Measurements from ENCODE around the gene NALCN.

Gene NALCN

DNA sequence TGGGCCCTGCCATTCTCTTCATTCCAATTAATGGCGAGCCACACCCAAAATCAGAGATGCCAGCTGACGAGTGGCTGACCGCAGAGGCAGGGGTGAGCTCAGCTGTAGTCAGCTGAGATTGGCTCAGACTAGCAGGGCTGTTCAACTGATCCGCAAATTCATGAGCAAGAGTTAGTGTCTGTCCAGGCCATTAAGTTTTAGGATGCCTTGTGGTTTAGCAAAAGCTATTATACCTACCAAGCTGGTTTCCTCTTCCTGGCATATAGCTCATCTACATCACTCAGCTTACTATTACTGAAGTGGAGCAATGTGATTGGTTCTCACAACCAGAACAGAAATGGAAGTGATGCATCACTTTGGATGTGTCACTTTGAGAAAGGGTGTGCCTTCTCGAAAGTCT, 148.7 kb downstream of the NALCN start:
- DNase-seq: no peak

DNA sequence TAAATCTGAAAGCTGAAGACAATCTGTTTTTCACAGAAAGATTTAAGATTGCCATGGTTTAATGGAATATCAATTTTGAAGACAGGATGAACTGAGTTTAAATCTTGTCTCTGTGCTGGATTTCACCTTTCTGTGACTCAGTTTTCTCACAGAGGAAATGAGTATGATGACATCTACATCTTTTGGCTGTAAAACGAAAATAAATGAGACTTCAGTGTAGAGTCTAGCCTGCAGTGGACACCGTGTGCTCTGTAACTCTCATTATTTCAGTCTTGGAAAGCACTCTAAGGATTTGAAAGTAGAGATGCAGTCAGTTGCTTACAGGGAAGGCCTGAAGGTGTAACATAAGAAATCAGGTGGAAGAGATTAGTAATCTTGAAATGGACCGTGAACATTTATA, 150.4 kb downstream of the NALCN start:
- no peak for DNase-seq

DNA sequence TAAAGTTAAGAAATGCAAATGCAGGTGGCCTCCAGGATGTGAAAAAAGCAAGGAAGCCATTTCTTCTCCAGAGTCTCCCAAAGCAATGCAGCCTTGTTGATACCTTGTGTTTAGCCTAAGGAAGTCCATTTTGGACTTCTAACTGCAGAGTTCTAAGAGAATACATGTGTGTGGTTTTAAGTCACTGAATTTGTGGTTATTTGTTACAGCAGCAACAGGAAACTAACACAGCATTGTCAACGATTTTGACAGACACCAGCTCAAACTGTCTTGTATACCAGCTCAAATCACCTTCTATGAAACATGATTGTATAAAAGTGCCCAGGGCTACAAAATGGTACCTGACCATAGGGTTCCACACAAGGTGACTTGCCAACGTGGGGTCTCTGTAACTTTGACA, 151.4 kb downstream of the NALCN start:
- no peak for DNase-seq

DNA sequence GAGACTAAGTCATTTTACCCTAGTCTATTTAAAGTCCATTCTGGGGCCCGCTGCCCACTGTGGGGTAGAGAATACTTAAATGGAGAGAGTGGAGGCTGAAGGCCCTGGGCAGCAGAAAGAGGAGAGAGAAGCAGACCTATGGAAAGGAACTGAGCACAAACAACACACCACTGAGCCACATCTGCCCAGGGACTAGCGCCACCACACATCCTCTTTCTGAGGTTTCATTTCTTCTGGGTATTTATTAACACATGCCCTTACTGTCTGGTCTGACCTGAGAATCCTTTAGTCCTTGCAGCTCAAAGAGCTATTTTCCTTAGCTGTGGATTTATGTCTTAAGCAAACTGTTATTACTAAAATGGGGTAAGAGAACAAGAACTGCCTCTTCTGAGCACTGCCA, 154.0 kb downstream of the NALCN start:
- no peak for DNase-seq

DNA sequence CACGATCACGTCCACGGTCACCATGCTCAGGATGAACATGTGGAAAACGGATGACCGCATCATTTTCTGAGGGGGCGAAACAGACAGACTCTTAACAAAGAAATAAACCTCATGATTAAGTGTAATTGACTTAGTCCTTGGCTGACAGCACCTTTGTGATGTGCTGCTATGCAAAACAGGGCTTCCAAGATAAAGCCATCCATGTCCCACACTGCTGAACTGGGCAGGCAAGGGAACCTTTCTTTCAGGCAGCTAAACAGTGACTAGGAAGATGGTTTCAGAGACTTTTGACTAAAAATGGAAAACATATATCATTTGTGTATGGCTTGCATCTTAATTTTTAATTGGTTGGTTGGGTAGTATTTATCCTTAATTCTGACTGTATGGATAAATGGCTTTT, 157.8 kb downstream of the NALCN start:
- DNase-seq: no peak

DNA sequence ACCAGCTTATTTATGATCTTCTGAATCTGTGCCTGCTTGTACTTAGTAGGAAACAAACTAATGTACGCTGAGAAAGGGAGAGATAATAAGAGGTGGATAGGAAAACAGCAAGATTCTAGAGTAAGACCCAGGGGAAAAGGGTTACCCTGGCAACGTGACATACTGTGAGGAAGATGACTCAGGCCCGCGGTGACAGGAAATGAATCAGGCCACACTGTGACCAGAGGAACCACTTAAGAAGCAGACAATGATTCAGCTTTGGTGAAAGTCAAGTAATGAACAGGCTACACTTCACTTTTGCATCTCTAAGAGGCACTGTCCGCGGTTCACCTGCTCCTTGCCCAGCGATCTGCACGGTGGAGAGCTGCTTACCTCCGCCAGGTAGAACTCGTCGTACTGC, 158.2 kb downstream of the NALCN start:
- DNase-seq: no peak

DNA sequence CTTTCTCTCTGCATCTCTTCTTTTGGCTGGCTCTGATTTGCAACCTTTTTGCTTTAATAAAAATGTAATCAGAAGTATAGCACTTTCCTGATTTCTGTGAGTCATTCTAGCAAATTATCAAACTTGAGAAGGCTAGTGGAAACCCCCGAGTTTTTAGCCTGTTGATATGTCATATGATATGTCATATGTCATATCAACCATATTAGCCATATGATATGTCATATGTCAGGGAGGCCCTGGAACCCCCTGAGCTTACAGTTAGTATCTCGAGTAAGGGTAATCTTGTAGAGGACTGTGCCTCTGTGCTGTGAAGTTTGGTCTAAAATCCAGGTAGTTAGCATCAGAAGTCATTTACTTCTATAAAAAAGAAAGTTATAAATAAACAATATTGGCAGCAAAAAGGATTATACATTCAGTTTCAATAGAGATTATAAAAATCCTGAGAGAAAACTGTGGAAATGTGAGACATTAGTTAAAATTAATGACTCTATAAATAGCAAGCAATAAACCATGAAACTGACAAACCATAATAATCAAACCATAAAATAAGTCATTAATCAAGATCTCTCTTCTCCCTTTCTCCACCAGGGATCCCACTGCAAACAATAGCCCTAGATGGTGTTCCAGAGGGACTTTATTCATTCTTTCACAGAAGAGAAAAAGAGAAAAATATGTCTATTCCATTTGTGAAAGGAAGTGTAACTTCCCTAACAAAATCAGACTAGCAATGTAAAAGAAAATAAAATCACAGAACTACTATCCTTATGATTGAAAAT, 167.4 kb downstream of the NALCN start:
- DNase-seq: no peak

DNA sequence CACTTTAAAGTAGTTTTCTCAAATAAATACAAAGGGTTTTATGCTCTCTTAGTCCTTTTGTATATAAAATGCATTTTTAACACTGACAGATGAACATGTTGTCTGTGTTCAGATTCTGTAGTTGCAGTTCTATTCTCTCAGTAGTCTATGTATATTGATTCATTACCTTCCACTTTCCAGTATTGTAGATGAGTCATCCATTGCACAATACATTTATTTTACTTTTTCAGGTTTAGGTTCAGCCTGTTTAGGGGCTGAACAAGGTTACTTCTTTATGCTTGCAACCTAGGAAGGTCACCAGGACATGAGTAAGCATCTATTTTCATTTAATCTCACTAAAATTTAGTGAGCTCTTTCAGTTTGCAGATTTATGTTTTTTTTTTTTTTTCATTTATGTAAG, 173.6 kb downstream of the NALCN start:
- no peak for DNase-seq

DNA sequence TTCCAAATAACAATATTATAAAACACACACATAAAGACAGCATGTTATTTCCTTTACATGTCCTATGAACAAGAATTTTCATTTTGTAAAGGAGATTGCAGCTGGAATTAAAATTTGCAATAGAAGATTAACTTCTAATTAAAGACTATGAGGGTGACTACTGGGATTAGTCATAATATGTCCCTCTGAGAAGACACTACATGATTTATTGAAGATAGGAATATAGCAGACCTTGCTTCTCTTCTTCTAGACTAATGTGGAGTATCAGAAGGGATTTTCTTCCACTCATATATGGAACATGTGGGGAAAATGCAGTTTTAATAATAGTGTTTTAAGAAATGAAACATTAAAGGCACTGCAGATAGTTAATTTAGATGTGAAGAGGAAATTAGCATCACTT, 177.8 kb downstream of the NALCN start:
- DNase-seq: no peak

DNA sequence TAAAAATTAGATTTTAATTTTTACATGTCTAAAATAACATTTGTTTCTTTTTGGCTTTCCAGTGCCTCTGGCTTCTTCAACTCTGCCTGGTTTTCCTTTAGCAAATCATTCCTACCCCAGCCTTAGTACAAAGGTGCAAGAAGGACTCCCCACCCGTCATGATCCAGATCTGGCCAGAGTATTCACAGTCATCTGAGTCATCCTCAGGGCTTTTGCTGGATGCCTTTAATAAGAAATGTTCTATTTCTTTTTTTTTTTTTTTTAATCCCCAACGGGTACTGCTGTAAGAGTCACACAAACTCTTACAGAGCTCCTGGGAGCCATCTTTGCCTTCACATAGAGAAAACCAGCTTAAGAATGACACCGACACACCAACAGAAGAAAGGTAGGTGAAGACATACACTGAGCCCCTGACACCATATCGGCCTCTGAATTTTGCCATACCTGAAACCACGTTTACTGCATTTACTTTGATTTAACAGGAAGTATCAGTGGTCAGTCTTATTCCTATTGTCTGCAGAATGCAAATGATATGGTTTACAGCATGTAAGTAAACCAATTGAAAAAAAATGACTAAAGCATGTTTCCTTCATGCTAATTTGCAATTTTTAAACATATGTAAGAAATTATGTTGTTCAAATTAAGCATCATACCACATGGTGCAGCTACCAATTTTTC, 184.4 kb downstream of the NALCN start:
- DNase-seq: no peak

DNA sequence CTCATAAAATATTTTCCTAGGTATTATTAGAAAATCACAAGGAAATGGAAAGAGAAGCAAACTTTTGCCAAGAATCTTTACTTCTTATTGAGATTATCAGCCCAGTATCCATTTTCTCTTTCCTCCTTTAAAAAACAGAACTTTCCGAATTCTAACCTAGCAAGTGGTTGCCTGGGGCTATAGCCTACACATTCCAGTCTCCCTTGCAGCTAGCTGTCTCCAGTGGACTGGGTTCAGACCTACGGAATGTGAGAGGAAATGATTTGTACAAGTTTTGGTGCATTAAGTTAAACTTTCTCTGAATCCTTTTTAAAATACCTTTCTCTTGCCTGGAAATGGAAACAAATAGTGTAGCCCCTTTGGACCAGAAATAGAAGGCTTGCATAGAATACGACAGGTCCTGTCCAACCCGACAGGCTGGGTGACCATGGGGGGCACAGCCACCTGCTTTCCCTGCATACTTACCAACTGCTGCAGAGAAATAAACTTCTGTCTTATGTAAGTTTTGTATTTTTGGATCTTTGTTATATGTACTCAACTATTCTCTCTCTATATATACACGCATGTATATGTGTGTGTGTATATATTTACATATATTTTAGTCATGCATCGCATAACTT, 185.9 kb downstream of the NALCN start:
- DNase-seq: no peak

DNA sequence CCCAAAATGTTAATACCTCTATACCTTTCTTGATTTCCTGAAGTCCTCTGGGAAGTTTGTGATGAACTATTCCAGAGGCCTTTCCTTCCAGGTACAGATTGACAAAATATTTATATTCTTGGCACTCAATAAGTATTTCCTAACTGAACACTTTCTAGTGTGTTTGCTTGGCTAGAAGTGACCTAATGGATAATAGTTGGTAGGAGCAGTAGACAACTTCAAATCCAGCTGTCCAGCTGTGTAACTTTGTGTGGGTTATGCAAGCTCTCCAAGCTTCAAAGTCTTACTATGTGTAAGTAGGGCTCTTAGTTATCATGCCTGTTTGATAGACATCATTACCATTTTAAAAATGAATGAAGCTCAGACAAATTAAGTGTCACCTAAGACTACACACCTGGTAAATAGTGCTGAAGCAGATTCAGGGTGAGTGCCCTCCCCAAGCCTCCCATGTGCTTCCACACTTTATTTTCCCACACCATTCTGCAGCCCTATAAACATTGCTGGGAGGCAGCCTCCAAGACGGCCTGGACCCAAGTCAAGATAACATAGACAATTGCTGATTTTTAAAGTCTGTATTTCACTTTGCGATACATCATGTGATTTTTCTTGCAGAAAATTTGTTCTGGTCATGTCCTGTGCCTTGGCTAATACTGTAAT, 196.6 kb downstream of the NALCN start:
- no peak for DNase-seq

DNA sequence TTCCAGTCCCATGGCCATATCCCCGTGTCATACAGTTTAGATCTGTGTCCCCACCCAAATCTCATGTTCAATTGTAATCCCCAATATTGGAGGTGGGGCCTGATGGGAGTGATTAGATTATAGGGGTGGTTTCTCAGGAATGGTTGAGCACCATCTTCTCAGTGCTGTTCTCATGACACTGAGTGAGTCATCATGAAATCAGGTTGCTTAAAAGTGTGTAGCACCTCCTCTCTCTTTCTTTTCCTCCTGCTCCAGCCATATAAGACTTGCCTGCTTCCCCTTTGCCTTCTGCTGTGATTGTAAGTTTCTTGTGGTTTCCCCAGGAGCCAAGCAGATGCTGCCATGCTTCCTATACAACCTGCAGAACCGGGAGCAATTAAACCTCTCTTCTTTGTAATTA, 197.8 kb downstream of the NALCN start:
- DNase-seq: no peak

DNA sequence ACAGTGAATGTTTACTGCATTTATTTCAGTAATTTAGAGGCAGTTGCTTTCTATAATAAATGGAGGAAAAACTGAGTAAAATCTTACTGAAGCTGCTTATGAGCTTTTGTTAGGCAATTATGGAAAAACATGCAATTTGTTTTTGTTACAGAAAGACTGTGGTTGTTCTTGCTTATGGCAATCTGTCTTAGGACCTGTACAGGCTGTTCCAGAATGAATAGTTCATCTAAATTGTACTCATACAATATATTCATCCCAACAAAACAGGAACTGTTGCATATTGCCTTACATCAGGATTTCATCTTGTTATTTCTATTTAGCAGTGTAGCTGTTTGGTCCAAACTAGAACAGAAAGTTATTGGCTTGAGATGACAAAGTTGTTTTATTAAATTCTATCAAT, 199.2 kb downstream of the NALCN start:
- DNase-seq: no peak

DNA sequence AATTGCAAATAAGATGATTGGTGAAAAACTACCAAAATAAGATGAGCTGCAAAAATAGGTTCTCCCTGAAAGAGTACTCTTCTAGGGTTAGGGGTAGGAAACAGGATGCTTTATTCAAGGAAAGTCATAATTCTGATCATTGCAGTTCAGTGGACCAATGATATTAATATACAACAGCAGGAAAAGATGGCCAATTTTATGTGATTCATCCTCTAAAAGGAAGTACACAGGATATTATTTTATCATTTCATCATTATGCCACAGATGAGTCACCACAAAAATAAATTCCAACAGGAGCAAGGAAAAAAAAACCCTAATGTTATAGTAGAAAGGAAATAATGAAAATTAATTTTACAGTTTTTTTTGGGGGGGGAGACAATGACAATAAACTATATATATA, 205.0 kb downstream of the NALCN start:
- no peak for DNase-seq

DNA sequence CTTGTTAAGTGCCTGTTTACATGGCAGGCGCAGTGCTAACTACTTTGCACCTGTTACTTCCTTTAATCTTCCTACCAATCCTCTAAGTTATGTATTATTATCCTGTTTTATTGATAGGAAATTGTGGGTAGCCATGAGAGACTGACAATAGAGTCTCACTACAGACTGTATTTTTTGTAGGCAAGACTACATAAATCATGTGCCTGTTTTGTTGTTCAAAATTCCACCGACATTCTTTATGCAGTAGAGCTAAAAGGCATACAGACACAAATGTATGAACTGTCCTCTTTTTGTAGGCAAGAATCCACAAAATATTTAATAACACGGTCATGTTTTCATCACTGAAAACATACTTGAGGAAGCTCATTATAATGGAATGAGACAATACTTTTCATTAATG, 205.5 kb downstream of the NALCN start:
- DNase-seq: no peak

DNA sequence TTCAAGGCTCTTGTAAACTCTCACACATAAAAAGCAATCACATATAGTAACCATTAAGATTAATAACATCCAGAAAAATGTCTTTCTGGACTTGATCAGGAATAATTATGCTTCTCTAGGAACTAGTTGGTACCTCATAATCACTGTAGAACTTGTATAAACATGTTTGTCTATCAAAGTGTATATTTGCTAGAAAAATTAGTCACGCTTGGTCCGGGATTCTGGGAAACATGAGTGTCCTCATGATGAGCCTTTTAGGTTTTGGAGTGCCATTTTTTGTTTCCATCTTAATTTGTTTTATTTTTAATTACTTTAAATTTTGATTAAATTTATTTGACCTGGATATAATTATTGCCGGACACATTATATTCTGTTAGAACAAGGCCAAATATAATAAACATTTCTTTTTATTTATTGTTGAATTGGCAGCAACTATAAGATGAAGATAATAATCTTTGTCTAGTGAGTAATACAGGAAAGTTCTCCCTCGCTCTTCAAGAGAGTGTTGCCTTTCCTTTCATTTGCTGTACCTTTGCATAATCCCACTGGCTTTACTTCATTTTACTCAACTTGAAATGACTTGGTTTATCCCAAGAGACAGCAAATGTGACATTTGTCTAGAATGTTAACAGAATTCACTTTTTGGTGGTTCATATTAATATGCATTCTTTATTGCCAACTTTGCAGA, 207.0 kb downstream of the NALCN start:
- DNase-seq: no peak

DNA sequence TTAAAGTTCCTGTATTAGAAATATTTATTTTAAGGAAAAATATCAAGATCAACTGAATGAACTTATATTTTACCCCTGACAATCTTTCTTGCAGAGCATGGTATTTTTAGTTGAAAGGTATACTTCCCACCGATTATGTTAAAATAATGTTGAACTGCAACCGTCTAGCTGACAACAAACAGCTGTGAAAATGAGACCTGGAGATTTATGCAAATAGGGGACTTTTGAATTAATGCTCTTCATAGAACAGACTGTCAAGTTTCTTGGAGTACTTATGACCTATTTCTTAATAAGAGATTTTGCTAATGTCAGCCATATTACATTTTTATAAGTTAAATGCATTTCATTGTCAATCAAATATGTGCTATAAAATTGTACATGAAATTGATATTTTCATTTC, 210.9 kb downstream of the NALCN start:
- DNase-seq: no peak

DNA sequence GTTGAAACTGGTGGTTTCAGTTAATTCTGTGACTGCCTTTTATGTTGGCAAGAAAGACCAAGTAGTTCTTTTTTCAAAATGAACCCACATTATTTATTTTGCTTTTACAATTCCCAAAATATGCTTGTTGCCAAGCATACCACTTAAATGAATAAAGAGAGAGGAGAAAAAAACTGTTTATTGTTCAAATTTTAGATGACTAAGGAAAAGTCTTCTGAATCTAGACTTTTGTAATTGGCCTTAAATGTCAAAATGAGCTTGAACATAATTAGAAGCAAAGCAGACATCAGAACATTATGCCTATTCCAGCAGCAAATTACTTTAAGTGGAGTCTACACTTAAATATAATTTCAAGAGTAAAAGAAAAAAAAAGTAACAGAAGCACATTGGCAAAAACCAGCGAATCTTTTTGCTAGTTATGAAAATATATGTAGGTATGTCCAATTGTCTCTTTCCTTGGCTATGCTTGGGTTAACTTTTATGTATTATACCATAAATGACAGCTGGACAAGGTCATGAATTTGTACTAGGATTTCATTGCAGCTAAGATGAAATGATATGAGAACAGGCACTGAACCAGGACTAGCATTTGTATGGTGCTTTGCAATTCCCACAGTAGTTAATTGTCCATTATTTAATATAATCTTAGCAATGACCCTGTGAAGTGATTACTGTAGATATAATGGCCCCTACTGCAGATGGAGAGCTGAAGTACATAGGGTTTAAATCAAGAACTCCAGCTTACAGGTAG, 211.9 kb downstream of the NALCN start:
- no peak for DNase-seq

DNA sequence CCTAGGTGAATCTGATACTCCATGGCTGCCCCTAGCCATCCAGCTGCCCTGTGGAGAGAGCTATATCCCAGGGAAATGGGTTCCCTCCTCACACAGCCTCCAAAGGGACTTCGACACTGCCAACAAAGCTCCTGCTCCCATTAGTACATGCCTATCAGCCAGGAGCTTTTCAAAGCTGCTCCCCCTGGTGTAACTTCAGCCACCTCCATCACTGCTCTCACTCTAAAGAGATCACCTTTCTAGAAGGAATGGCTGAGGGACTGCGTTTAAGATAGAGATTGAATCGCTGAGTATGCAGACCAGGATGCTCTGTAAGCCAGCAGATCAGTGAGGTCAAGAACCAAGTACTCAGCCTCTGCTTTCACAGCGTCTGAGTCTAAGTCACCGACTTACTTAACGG, 213.7 kb downstream of the NALCN start:
- DNase-seq: no peak

DNA sequence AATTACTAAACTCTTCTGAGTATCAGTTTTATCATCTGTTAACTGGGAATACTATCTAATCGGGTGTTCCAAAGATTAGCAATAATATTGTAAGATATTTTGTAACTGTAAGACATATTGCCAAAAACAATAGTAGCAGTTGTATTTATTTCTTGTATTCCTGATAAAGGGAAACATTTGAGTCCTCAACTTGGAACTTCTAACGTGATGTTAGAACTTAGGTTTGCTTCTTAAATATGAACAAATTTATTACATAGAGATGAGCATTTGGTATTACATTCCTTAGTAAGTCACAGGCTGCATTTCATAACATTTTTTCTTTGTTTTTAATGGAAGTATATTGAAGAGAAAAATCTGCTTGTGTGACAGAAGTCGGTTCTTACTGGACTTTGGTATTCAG, 225.3 kb downstream of the NALCN start:
- no peak for DNase-seq

DNA sequence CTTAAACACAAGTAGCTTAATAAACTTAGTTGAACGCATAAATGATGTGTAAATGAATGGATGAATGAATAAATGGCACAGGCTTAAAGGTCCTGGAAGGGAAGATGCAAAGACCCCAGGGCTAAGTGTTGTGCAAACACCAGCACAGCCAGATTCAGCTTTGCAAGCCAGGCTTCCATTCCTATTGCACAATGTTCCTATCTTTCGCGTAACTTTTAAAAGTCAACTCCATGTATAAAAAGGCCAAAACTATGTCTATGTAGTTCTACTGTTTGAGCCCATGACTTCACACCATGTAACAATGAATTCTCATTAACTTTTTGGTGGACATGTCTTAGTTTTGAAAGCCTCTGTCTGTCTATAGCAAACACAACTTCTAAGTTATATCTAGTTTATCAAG, 226.0 kb downstream of the NALCN start:
- DNase-seq: no peak

DNA sequence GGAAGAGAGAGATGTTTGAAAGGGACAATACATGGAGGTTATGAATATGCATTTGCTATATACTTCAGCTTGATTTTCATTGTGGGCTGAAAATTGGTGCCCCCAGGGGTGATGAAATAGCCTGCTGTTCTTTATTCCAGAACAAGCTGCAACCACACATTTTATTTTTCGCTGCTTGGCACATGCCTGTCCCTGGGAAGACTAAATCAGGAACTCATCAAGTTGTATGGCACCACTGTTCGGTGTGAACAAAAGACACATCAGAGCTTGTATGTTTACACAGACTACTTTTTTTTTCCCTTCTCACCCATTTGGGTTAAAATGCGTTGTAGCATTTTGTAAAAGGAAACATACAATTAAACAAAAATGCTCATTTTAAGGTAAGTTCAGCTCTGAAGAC, 230.7 kb downstream of the NALCN start:
- DNase-seq: no peak

All from NCI-H526 treated with DMSO at 0.1 percent for 48 hours (cell line).